Measurements from ENCODE around the gene CCL4.

DNA sequence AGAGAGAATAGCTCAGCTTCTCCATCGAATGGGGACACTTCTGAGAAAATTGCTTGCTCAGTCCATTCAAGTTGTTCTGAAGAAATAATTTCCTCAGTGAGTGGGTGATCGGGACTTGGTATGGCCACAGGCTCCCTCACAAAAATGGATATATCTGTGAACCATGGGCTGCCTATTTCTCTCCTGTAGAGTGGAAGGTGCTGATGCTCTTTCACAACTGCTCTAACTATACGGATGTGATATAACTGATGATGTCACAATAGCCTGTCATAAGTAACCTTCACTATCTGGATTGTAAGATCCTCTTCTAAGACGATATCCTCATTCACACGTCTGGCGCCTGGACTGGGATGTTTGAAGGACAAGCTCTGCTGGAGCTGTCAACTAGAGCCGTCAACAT, 44.2 kb upstream of the CCL4 start:
- TF ChIP-seq, protein P1, sequence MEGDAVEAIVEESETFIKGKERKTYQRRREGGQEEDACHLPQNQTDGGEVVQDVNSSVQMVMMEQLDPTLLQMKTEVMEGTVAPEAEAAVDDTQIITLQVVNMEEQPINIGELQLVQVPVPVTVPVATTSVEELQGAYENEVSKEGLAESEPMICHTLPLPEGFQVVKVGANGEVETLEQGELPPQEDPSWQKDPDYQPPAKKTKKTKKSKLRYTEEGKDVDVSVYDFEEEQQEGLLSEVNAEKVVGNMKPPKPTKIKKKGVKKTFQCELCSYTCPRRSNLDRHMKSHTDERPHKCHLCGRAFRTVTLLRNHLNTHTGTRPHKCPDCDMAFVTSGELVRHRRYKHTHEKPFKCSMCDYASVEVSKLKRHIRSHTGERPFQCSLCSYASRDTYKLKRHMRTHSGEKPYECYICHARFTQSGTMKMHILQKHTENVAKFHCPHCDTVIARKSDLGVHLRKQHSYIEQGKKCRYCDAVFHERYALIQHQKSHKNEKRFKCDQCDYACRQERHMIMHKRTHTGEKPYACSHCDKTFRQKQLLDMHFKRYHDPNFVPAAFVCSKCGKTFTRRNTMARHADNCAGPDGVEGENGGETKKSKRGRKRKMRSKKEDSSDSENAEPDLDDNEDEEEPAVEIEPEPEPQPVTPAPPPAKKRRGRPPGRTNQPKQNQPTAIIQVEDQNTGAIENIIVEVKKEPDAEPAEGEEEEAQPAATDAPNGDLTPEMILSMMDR (IDR thresholded peaks at IDR 0.05; ENCODE audit: insufficient read depth, low read depth, low read length): no peak
- TF ChIP-seq EZH2 (IDR thresholded peaks at IDR 0.05; ENCODE audit: insufficient read depth, low read length): no peak

All from astrocyte (in vitro differentiated cells and primary cell).